SU-DHL-6 (cell line): ENCODE results near the gene MYO1D.

ENCODE experiments used
- EZH2phosphoT487 ChIP-seq: fragments of 200-600 bp; sonication (generic), shearing (Covaris generic); conservative IDR thresholded peaks from 2 replicates; pipeline ENCODE4 v1.6.1; 2018; ENCODE audit warnings: mild to moderate bottlenecking, antibody characterized with exemption, low read length, moderate library complexity, mixed read lengths
- TF ChIP-seq, protein P1 (sequence below): fragments of 200-600 bp; sonication (generic); IDR thresholded peaks from one replicate; pipeline ENCODE4 v1.5.1; 2017; ENCODE audit warnings: antibody characterized with exemption, mild to moderate bottlenecking, low read length, moderate library complexity; ENCODE audit not compliant: insufficient read depth, poor library complexity, severe bottlenecking

DNA sequence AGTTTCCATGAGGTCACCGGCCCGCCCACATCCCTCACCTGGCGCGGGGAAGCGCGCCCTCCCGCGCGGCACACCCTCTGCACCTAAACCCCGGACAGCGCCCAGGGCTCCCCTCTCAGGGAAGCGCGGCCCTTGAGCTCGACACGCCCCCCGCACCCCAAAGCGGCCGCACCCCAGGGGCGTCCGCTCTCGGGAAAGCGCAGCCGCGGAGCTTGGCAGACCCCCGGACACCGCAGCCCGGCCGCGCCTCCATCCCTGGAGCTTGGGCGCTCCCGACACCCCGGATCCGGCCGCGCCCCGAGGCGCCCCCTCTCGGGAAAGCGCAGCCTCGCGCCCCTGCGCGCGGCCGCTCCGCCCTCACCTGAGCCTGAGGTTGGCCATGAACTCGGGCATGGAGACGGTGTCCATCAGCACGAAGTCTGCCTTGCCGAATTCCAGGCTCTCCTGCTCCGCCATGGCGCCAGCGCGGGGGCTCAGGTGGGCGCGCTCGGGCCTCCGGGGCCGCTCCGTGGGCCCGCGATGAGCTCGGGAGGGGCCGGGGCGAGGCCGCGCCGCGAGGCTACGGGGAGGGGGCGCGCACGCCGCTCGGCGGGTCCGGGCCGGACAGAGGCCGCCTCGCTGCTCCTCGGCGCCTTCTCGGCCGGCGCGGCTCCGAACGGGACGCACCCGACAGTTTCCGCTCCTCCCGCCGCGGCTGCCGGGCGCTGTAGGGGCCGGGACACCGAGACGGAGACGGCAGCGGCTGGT lies at the start of gene MYO1D:
- TF ChIP-seq, protein P1, sequence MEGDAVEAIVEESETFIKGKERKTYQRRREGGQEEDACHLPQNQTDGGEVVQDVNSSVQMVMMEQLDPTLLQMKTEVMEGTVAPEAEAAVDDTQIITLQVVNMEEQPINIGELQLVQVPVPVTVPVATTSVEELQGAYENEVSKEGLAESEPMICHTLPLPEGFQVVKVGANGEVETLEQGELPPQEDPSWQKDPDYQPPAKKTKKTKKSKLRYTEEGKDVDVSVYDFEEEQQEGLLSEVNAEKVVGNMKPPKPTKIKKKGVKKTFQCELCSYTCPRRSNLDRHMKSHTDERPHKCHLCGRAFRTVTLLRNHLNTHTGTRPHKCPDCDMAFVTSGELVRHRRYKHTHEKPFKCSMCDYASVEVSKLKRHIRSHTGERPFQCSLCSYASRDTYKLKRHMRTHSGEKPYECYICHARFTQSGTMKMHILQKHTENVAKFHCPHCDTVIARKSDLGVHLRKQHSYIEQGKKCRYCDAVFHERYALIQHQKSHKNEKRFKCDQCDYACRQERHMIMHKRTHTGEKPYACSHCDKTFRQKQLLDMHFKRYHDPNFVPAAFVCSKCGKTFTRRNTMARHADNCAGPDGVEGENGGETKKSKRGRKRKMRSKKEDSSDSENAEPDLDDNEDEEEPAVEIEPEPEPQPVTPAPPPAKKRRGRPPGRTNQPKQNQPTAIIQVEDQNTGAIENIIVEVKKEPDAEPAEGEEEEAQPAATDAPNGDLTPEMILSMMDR: peak; percentile 44
- no peak for TF ChIP-seq EZH2phosphoT487
